Activated CD8-positive, alpha-beta T cell treated with anti-CD3 and anti-CD28 coated beads for 36 hours (primary cell): ENCODE measurements around the gene PRPF19. TPM values are rescaled to one million over a fixed set of nuclear protein-coding genes. Genes with fewer than 3 reads are reported as not detected.

Experiments used
- ATAC-seq: fragments of 200-7000 bp; cut with Tn5 transposase; one replicate; pipeline ENCODE4 v1.10.0; 2021; ENCODE audit warnings: mild to moderate bottlenecking, moderate library complexity
- CTCF ChIA-PET: fragments of 350-600 bp; sonication (Branson Sonifier 250); formaldehyde crosslinking; loops from one replicate; lab custom pipeline; 2021; ENCODE audit warnings: antibody characterized with exemption; lab: Charles Lee
- POLR2A ChIA-PET: fragments of 350-600 bp; sonication (Branson Sonifier 250); formaldehyde crosslinking; loops from one replicate; lab custom pipeline; 2021; ENCODE audit warnings: antibody characterized with exemption; lab: Charles Lee
- DNase-seq: peaks from one replicate; pipeline ENCODE4 v3.0.0-alpha.2; 2020
- H3K27ac Mint-ChIP-seq: one replicate; pipeline ENCODE4 v1.8.0; 2021; ENCODE audit warnings: mild to moderate bottlenecking, mixed read lengths
- H3K27me3 Mint-ChIP-seq: one replicate; pipeline ENCODE4 v1.8.0; 2021; ENCODE audit warnings: mixed read lengths
- H3K36me3 Mint-ChIP-seq: one replicate; pipeline ENCODE4 v1.8.0; 2021; ENCODE audit warnings: low read depth, mixed read lengths
- H3K4me1 Mint-ChIP-seq: one replicate; pipeline ENCODE4 v1.8.0; 2021; ENCODE audit warnings: low read depth, mixed read lengths
- H3K4me3 Mint-ChIP-seq: one replicate; pipeline ENCODE4 v1.8.0; 2021; ENCODE audit warnings: mild to moderate bottlenecking, moderate library complexity, mixed read lengths
- H3K9me3 Mint-ChIP-seq: one replicate; pipeline ENCODE4 v1.8.0; 2021; ENCODE audit warnings: mixed read lengths
- CTCF ChIP-seq: fragments of 200-600 bp; IDR thresholded peaks from one replicate; pipeline ENCODE4 v1.8.0; 2022; ENCODE audit warnings: antibody characterized with exemption, mild to moderate bottlenecking
- intact Hi-C: fragments of 100-400 bp; cut with micrococcal nuclease; formaldehyde crosslinking; loops from one replicate; pipeline ENCODE4 v1.10.0; 2022
- total RNA-seq, 2 experiments: library from RNA; stranded (reverse); gene quantifications; one replicate each; pipeline ENCODE4 v1.2.3, GENCODE V29; 2021

PRPF19 gene
- total RNA-seq, 2 experiments from 2014 or later = 142 to 150 TPM

GRCh38 chr11:60870276-60870675 is 36.1 kb downstream of the PRPF19 start:
- H3K27me3 Mint-ChIP-seq = no peaks in the 10 kb centered on the region
- ATAC-seq = no peak
- DNase-seq = no peak
- H3K4me3 Mint-ChIP-seq = no peak overlapping the region
- no peak for TF ChIP-seq CTCF
- peaks cover 33% of the 10 kb centered on the region for H3K4me1 Mint-ChIP-seq
- H3K36me3 Mint-ChIP-seq = no peaks in the 10 kb centered on the region
- CTCF ChIA-PET = interaction anchor here (0.9 to 7.1 kb wide), 3 partner anchors 29 to 39 kb away, joined by 3 to 37 read pairs (median 3); partner anchors contain the start of gene PRPF19
- intact Hi-C loops = no loop called here
- no peaks in the 10 kb centered on the region for H3K9me3 Mint-ChIP-seq
- no peak overlapping the region for H3K27ac Mint-ChIP-seq
- POLR2A ChIA-PET = interaction anchor here (0.7 to 0.8 kb wide), 2 partner anchors 35 to 445 kb away, joined by 3 to 6 read pairs; no protein-coding TSS in a partner anchor

GRCh38 chr11:60869451-60869825 is 36.9 kb downstream of the PRPF19 start:
- Mint-ChIP-seq H3K36me3 (no peaks in the 10 kb centered on the region), H3K4me3 (no peak overlapping the region), H3K9me3 (no peaks in the 10 kb centered on the region), H3K4me1 (peaks cover 33% of the 10 kb centered on the region), H3K27me3 (no peaks in the 10 kb centered on the region), H3K27ac (no peak overlapping the region)
- intact Hi-C loops = no loop called here
- ATAC-seq = no peak
- POLR2A ChIA-PET = interaction anchor here (0.7 kb wide), 1 partner anchor 18 kb away, joined by 3 read pairs; no protein-coding TSS in a partner anchor
- CTCF ChIA-PET = interaction anchor here (7.1 kb wide), 1 partner anchor 38 kb away, joined by 37 read pairs; no protein-coding TSS in a partner anchor
- no peak for DNase-seq
- no peak for TF ChIP-seq CTCF

GRCh38 chr11:60868682-60869450 is 37.5 kb downstream of the PRPF19 start:
- TF ChIP-seq CTCF = no peak
- no peak for DNase-seq
- Mint-ChIP-seq H3K27ac (no peak overlapping the region), H3K36me3 (no peaks in the 10 kb centered on the region), H3K4me1 (peaks cover 31% of the 10 kb centered on the region), H3K27me3 (no peaks in the 10 kb centered on the region), H3K9me3 (no peaks in the 10 kb centered on the region), H3K4me3 (no peak overlapping the region)
- ChIA-PET CTCF (interaction anchor here (1.0 to 7.1 kb wide), 2 partner anchors 38 to 71 kb away, joined by 3 to 37 read pairs; no protein-coding TSS in a partner anchor), POLR2A (interaction anchor here (0.7 to 1.1 kb wide), 2 partner anchors 8 to 18 kb away, joined by 3 read pairs; no protein-coding TSS in a partner anchor)
- ATAC-seq = no peak
- intact Hi-C loops = no loop called here

GRCh38 chr11:60867871-60868681 is 38.3 kb downstream of the PRPF19 start:
- peaks cover 25% of the 10 kb centered on the region for H3K4me1 Mint-ChIP-seq
- no peak for DNase-seq

More at GRCh38 chr11:60867871-60868681, 38.3 kb downstream of the PRPF19 start:
- ATAC-seq = no peak
- Mint-ChIP-seq H3K27me3 (no peaks in the 10 kb centered on the region), H3K9me3 (no peaks in the 10 kb centered on the region), H3K27ac (no peak overlapping the region), H3K36me3 (no peaks in the 10 kb centered on the region), H3K4me3 (no peak overlapping the region)
- POLR2A ChIA-PET = interaction anchor here (1.1 to 1.9 kb wide), 2 partner anchors 9 to 17 kb away, joined by 3 to 5 read pairs; no protein-coding TSS in a partner anchor
- CTCF ChIA-PET = interaction anchor here (1.0 to 7.1 kb wide), 2 partner anchors 37 to 72 kb away, joined by 3 to 37 read pairs; no protein-coding TSS in a partner anchor
- intact Hi-C loops = no loop called here
- no peak for TF ChIP-seq CTCF
